Measurements from ENCODE around the gene CATSPER3. TPM values are rescaled to one million over a fixed set of nuclear protein-coding genes. Genes with fewer than 3 reads are reported as not detected.

Gene CATSPER3
- polyA plus RNA-seq, 1 donor (not counting 4 experiments of a cell fraction or from before 2014, with no cell fraction given) = 0.31 TPM

- FAIRE-seq (no peak), DNase-seq (ENCODE audit: low read depth, low spot score) (no peak)
- dilution Hi-C loops (cut with MboI; ENCODE audit: extremely low pct_ligation_motif_present, low sequenced_read_pairs) = no loop called here
- Histone ChIP-seq H3K36me3 (ENCODE audit: control insufficient read depth in 2 of 2, extremely low read depth in 1 of 2, insufficient read depth in 2 of 2, low read length in 2 of 2) (peaks cover 0 to 1% of the 10 kb centered on the region in 2 experiments), H2AFZ (ENCODE audit: control insufficient read depth, low read length) (no peak overlapping the region), H4K20me1 (ENCODE audit: control insufficient read depth, extremely low read depth, insufficient read depth, low read length) (no peaks in the 10 kb centered on the region), H3K4me2 (ENCODE audit: control insufficient read depth, extremely low read depth, insufficient read depth, low read depth, low read length) (no peak overlapping the region), H3K4me1 (ENCODE audit: control insufficient read depth, extremely low read depth, insufficient read depth, low read length) (no peaks in the 10 kb centered on the region), H3K4me3 (ENCODE audit: control insufficient read depth in 2 of 3, extremely low read depth in 1 of 3, insufficient read depth in 2 of 3, low read depth in 1 of 3, low read length in 3 of 3) (no peak overlapping the region), H3K9ac (ENCODE audit: control insufficient read depth, extremely low read depth, insufficient read depth, low read length) (no peak overlapping the region), H3K79me2 (ENCODE audit: control insufficient read depth, insufficient read depth, low read length) (no peaks in the 10 kb centered on the region), H3K9me1 (ENCODE audit: control insufficient read depth, extremely low read depth, insufficient read depth, low read length) (no peaks in the 10 kb centered on the region), H3K27ac (ENCODE audit: control insufficient read depth, insufficient read depth, low read length) (no peak overlapping the region), H3K9me3 (ENCODE audit: control insufficient read depth, low read depth, low read length) (no peaks in the 10 kb centered on the region), H3K27me3 (ENCODE audit: control insufficient read depth, extremely low read depth, insufficient read depth, low read length) (no peaks in the 10 kb centered on the region)
- TF ChIP-seq CTCF (optimal IDR thresholded peaks at IDR 0.05 in 1 of 3, IDR thresholded peaks at IDR 0.05 in 1 of 3, conservative IDR thresholded peaks at IDR 0.05 in 1 of 3; ENCODE audit: extremely low read depth in 1 of 3, insufficient read depth in 2 of 3, low read length in 3 of 3) (no peak), EZH2 (IDR thresholded peaks at IDR 0.05; ENCODE audit: low read length) (no peak)
Observed at GRCh38 chr5:134963098-134963497, 4.6 kb upstream of the CATSPER3 start.

GRCh38 chr5:134964359-134965270 is 3.1 kb upstream of the CATSPER3 start:
- no peak overlapping the region for H3K4me3 ChIP-seq (ENCODE audit: control insufficient read depth in 2 of 3, extremely low read depth in 1 of 3, insufficient read depth in 2 of 3, low read depth in 1 of 3, low read length in 3 of 3)
- no peak overlapping the region for H3K4me2 ChIP-seq (ENCODE audit: control insufficient read depth, extremely low read depth, insufficient read depth, low read depth, low read length)
- H3K9ac ChIP-seq (ENCODE audit: control insufficient read depth, extremely low read depth, insufficient read depth, low read length) = no peak overlapping the region
- FAIRE-seq (no peak), DNase-seq (ENCODE audit: low read depth, low spot score) (no peak)
- peaks cover 0 to 1% of the 10 kb centered on the region in 2 experiments for H3K36me3 ChIP-seq (ENCODE audit: control insufficient read depth in 2 of 2, extremely low read depth in 1 of 2, insufficient read depth in 2 of 2, low read length in 2 of 2)
- H2AFZ ChIP-seq (ENCODE audit: control insufficient read depth, low read length) = no peak overlapping the region
- no peaks in the 10 kb centered on the region for H3K79me2 ChIP-seq (ENCODE audit: control insufficient read depth, insufficient read depth, low read length)
- TF ChIP-seq EZH2 (IDR thresholded peaks at IDR 0.05; ENCODE audit: low read length) (no peak), CTCF (optimal IDR thresholded peaks at IDR 0.05 in 1 of 3, IDR thresholded peaks at IDR 0.05 in 1 of 3, conservative IDR thresholded peaks at IDR 0.05 in 1 of 3; ENCODE audit: extremely low read depth in 1 of 3, insufficient read depth in 2 of 3, low read length in 3 of 3) (no peak)
- H4K20me1 ChIP-seq (ENCODE audit: control insufficient read depth, extremely low read depth, insufficient read depth, low read length) = no peaks in the 10 kb centered on the region
- no peaks in the 10 kb centered on the region for H3K4me1 ChIP-seq (ENCODE audit: control insufficient read depth, extremely low read depth, insufficient read depth, low read length)
- H3K27me3 ChIP-seq (ENCODE audit: control insufficient read depth, extremely low read depth, insufficient read depth, low read length) = no peaks in the 10 kb centered on the region
- no peak overlapping the region for H3K27ac ChIP-seq (ENCODE audit: control insufficient read depth, insufficient read depth, low read length)
- no peaks in the 10 kb centered on the region for H3K9me1 ChIP-seq (ENCODE audit: control insufficient read depth, extremely low read depth, insufficient read depth, low read length)
- dilution Hi-C loops (cut with MboI; ENCODE audit: extremely low pct_ligation_motif_present, low sequenced_read_pairs) = no loop called here
- no peaks in the 10 kb centered on the region for H3K9me3 ChIP-seq (ENCODE audit: control insufficient read depth, low read depth, low read length)
